ENCODE data around the gene DAB2IP.

- TF ChIP-seq ZFX (IDR thresholded peaks at IDR 0.05; ENCODE audit: borderline replicate concordance) = no peak
- TF ChIP-seq, protein P1, sequence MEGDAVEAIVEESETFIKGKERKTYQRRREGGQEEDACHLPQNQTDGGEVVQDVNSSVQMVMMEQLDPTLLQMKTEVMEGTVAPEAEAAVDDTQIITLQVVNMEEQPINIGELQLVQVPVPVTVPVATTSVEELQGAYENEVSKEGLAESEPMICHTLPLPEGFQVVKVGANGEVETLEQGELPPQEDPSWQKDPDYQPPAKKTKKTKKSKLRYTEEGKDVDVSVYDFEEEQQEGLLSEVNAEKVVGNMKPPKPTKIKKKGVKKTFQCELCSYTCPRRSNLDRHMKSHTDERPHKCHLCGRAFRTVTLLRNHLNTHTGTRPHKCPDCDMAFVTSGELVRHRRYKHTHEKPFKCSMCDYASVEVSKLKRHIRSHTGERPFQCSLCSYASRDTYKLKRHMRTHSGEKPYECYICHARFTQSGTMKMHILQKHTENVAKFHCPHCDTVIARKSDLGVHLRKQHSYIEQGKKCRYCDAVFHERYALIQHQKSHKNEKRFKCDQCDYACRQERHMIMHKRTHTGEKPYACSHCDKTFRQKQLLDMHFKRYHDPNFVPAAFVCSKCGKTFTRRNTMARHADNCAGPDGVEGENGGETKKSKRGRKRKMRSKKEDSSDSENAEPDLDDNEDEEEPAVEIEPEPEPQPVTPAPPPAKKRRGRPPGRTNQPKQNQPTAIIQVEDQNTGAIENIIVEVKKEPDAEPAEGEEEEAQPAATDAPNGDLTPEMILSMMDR (IDR thresholded peaks at IDR 0.05) = no peak
These were observed 17.7 kb upstream of the DAB2IP start for GRCh38 chr9:121633736-121634135.
